ENCODE measurements around the gene PACS1.
A peak's percentile ranks its signal among the peaks of the same experiment; 100 is the strongest.
"Not testable (repeated sequence)": the region's sequence is repeated elsewhere in the genome, so short reads cannot be mapped to it uniquely, and the experiment has no call there.

The PACS1 gene

DNA sequence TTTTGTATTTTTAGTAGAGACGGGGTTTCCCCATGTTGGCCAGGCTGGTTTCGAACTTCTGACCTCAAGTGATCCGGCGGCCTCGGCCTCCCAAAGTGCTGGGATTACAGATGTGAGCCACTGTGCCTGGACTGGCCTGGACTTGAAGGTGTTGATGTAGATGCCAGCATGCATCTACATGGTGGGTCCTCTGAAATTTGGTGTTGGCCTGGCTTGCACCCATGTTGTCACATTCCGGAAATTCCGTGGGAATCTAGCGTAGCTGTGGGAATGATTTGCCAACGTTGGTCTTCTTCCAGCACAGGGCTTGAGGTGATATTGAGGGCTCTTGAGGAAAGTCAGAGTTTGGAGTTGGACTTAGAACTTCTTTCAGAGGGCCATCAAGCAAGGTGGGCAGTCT is 6.5 kb downstream of the PACS1 start:
- Histone ChIP-seq H3K4me3 (no peak overlapping the region), H4K20me1 (peaks cover 0 to 45% (median 12%) of the 10 kb centered on the region in 11 experiments; a peak in 13 of 22 replicates), H3K9ac (no peak overlapping the region), H3K27ac (no peak overlapping the region), H3K27me3 (no peaks in the 10 kb centered on the region), H3K36me3 (peaks cover 16 to 51% (median 40%) of the 10 kb centered on the region in 11 experiments; a peak in 21 of 22 replicates), H3K9me3 (replicated peaks in 1 of 11) (no peaks in the 10 kb centered on the region), H3K4me1 (peaks cover 32 to 55% (median 44%) of the 10 kb centered on the region in 10 experiments), H3K4me2 (no peak overlapping the region)
- TF ChIP-seq Cebpa-rat (IDR thresholded peaks at IDR 0.05) = no peak

GRCh38 chr11:66077927-66078326 is 7.9 kb downstream of the PACS1 start:
- Histone ChIP-seq H3K4me2 (peak overlapping the region in 2 of 11 experiments; percentile 1 to 37; a peak in 1 of 22 replicates), H3K36me3 (peaks cover 16 to 49% (median 35%) of the 10 kb centered on the region in 11 experiments; a peak in 21 of 22 replicates), H3K27me3 (no peaks in the 10 kb centered on the region), H4K20me1 (peaks cover 0 to 32% (median 4%) of the 10 kb centered on the region in 11 experiments; a peak in 11 of 22 replicates), H3K4me1 (peaks cover 32 to 55% (median 45%) of the 10 kb centered on the region in 10 experiments), H3K4me3 (no peak overlapping the region), H3K27ac (no peak overlapping the region), H3K9ac (no peak overlapping the region), H3K9me3 (replicated peaks in 1 of 11) (no peaks in the 10 kb centered on the region)
- TF ChIP-seq Cebpa-rat (IDR thresholded peaks at IDR 0.05) = no peak

GRCh38 chr11:66078949-66079348 is 8.9 kb downstream of the PACS1 start:
- not testable (repeated sequence) for H3K27me3 ChIP-seq; H3K27ac ChIP-seq; H3K9ac ChIP-seq; H3K9me3 ChIP-seq (replicated peaks in 1 of 11); H3K4me3 ChIP-seq
- peaks cover 14 to 38% (median 28%) of the 10 kb centered on the region in 11 experiments; a peak in 21 of 22 replicates for H3K36me3 ChIP-seq
- peak overlapping the region in 3 of 11 experiments; percentile 28 to 86 (median 48); a peak in 6 of 22 replicates for H3K4me2 ChIP-seq
- peaks cover 0 to 35% (median 6%) of the 10 kb centered on the region in 11 experiments; a peak in 10 of 22 replicates for H4K20me1 ChIP-seq
- peaks cover 40 to 63% (median 53%) of the 10 kb centered on the region in 10 experiments for H3K4me1 ChIP-seq

DNA sequence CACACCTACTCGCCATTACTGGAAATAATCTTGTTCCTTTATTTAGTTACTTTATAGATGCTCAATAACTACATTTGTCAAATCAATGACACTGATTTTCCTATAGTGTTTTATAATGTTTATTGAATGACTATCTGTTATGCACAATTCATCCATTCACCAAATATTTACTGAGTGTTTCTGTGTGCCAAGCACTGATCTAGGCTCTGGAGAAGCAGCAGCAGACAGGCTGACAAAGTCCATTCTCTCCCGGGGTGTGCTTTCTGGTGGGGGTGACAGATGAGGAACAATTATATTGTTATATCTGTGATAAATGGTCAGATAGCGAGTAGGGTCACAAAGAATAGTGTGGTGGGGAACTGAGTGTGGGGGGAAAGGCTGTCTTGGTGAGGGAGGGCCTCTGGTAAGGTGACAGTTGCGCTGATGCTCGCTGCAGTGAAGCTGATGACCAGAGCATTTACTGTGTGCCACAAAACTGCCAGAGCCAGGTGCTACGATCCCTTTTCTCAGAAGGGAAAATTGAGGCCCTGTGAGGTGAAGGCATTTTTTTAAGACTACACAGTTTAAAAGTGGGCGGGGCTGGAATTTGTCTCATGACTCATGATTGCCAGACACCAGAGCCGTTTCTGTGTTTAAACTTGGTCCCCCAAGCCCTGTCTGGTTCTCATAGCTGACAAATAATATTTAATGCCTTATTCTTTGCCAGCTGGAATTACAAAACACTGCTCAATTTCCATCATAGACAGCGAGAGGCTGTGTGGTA is 10.2 kb downstream of the PACS1 start:
- TF ChIP-seq Cebpa-rat (IDR thresholded peaks at IDR 0.05) = no peak
- Histone ChIP-seq H3K4me1 (peaks cover 44 to 69% (median 61%) of the 10 kb centered on the region in 10 experiments), H3K27ac (peak overlapping the region; percentile 56 to 90 (median 83)), H3K4me3 (peak overlapping the region in 3 of 10 experiments; percentile 39 to 60 (median 39); a peak in 4 of 20 replicates), H4K20me1 (peaks cover 0 to 40% (median 10%) of the 10 kb centered on the region in 11 experiments; a peak in 11 of 22 replicates), H3K4me2 (peak overlapping the region; percentile 71 to 90 (median 82)), H3K9me3 (replicated peaks in 1 of 11) (no peaks in the 10 kb centered on the region), H3K36me3 (peaks cover 6 to 25% (median 18%) of the 10 kb centered on the region in 11 experiments; a peak in 17 of 22 replicates), H3K27me3 (no peaks in the 10 kb centered on the region), H3K9ac (peak overlapping the region; percentile 61 to 80 (median 74); a peak in 21 of 22 replicates)

GRCh38 chr11:66081505-66081904 is 11.4 kb downstream of the PACS1 start:
- Histone ChIP-seq H3K27me3 (no peaks in the 10 kb centered on the region), H3K4me2 (peak overlapping the region; percentile 71 to 90 (median 82)), H3K27ac (peak overlapping the region; percentile 56 to 90 (median 83)), H3K36me3 (peaks cover 3 to 18% (median 9%) of the 10 kb centered on the region in 11 experiments; a peak in 17 of 22 replicates), H3K4me1 (peaks cover 47 to 69% (median 63%) of the 10 kb centered on the region in 10 experiments), H3K9ac (peak overlapping the region; percentile 61 to 80 (median 74); a peak in 21 of 22 replicates), H3K4me3 (peak overlapping the region; percentile 21 to 60 (median 44); a peak in 16 of 20 replicates), H4K20me1 (peaks cover 0 to 38% (median 10%) of the 10 kb centered on the region in 11 experiments; a peak in 11 of 22 replicates), H3K9me3 (replicated peaks in 1 of 11) (no peaks in the 10 kb centered on the region)
- TF ChIP-seq Cebpa-rat (IDR thresholded peaks at IDR 0.05) = no peak

DNA sequence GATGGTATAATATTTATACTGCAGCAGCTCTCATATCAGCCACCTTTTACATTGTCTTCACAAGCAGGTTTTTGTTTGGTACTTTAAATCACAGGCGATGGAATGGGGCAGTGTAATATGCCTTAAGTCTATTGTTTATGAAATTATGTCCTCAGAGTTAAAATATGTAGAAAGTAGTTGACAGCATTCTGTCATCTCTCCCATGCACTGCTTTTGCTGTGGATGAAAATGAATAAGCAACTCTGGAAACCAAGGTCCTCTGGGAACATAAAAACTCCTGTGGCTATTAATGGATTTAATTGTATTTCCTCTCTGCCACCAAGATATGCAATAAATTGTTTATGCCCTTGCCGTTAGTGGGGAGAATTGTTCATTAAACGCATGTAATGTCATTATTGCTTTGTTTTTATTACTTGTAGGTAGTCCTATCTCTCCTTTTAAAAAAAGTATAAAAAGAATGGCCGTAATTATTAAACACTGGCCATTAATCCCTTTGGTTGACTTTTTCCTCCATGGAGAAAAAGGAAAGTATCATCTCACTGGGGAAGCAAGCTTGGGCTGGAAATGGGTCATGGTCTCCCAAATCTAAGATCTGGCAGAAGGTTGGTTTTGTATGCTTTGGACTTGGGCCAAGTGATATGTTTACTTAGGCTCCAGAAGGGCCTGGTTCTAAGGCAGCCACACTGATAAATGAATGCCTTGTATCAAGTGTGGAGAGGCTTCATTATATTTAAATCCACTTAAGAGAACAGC is 13.1 kb downstream of the PACS1 start:
- no peaks in the 10 kb centered on the region for H3K27me3 ChIP-seq
- H4K20me1 ChIP-seq = peaks cover 0 to 50% (median 10%) of the 10 kb centered on the region in 11 experiments; a peak in 10 of 22 replicates
- H3K9me3 ChIP-seq (replicated peaks in 1 of 11) = no peaks in the 10 kb centered on the region
- peak overlapping the region in 6 of 11 experiments; percentile 8 to 38 (median 18); a peak in 6 of 22 replicates for H3K27ac ChIP-seq
- H3K4me1 ChIP-seq = peaks cover 56 to 77% (median 63%) of the 10 kb centered on the region in 10 experiments
- no peak for TF ChIP-seq Cebpa-rat (IDR thresholded peaks at IDR 0.05)
- peak overlapping the region in 10 of 11 experiments; percentile 29 to 90 (median 82); a peak in 20 of 22 replicates for H3K4me2 ChIP-seq
- H3K9ac ChIP-seq = peak overlapping the region in 3 of 11 experiments; percentile 5 to 50 (median 12); a peak in 2 of 22 replicates
- H3K4me3 ChIP-seq = peak overlapping the region in 1 of 10 experiments; percentile 11; a peak in 1 of 20 replicates
- H3K36me3 ChIP-seq = peaks cover 0 to 8% (median 0%) of the 10 kb centered on the region in 11 experiments; a peak in 1 of 22 replicates

- H3K9ac ChIP-seq = no peak overlapping the region
- peaks cover 0 to 54% (median 13%) of the 10 kb centered on the region in 11 experiments; a peak in 10 of 22 replicates for H4K20me1 ChIP-seq
- H3K27ac ChIP-seq = peak overlapping the region in 5 of 11 experiments; percentile 2 to 38 (median 20); a peak in 3 of 22 replicates
- H3K4me1 ChIP-seq = peaks cover 51 to 78% (median 66%) of the 10 kb centered on the region in 10 experiments
- H3K27me3 ChIP-seq = no peaks in the 10 kb centered on the region
- no peak for TF ChIP-seq Cebpa-rat (IDR thresholded peaks at IDR 0.05)
- peaks cover 0 to 8% (median 0%) of the 10 kb centered on the region in 11 experiments; a peak in 2 of 22 replicates for H3K36me3 ChIP-seq
- peak overlapping the region in 9 of 11 experiments; percentile 71 to 90 (median 82); a peak in 20 of 22 replicates for H3K4me2 ChIP-seq
- no peak overlapping the region for H3K4me3 ChIP-seq
- H3K9me3 ChIP-seq (replicated peaks in 1 of 11) = no peaks in the 10 kb centered on the region
These were observed 13.7 kb downstream of the PACS1 start for GRCh38 chr11:66083767-66084166.

- no peak overlapping the region for H3K27ac ChIP-seq
- H3K27me3 ChIP-seq = no peaks in the 10 kb centered on the region
- peaks cover 0 to 51% (median 13%) of the 10 kb centered on the region in 11 experiments; a peak in 10 of 22 replicates for H4K20me1 ChIP-seq
- H3K36me3 ChIP-seq = peaks cover 0 to 10% (median under 1%) of the 10 kb centered on the region in 11 experiments; a peak in 5 of 22 replicates
- H3K9ac ChIP-seq = peak overlapping the region in 1 of 11 experiments; percentile 38; a peak in 2 of 22 replicates
- no peak overlapping the region for H3K4me3 ChIP-seq
- peak overlapping the region in 2 of 11 experiments; percentile 2 to 90; a peak in 1 of 22 replicates for H3K4me2 ChIP-seq
- peaks cover 0 to 8% (median under 1%) of the 10 kb centered on the region in 11 experiments; a peak in 5 of 22 replicates for H3K9me3 ChIP-seq (replicated peaks in 1 of 11)
- peaks cover 39 to 77% (median 58%) of the 10 kb centered on the region in 10 experiments for H3K4me1 ChIP-seq
- TF ChIP-seq Cebpa-rat (IDR thresholded peaks at IDR 0.05) = no peak
These were observed 14.9 kb downstream of the PACS1 start for GRCh38 chr11:66084821-66085475.

Measured in BLaER1 treated with 17β-estradiol and CSF1 and Interleukin-3, amounts not matched to agents 10 nM and 100 nM (cell line).